ENCODE data around the gene VTN. TPM values are rescaled to one million over a fixed set of nuclear protein-coding genes. Genes with fewer than 3 reads are reported as not detected.

The VTN gene
- polyA plus RNA-seq, 2 of the 4 experiments (the other 2 are of a cell fraction), result 10.2 to 25.5 TPM

DNA sequence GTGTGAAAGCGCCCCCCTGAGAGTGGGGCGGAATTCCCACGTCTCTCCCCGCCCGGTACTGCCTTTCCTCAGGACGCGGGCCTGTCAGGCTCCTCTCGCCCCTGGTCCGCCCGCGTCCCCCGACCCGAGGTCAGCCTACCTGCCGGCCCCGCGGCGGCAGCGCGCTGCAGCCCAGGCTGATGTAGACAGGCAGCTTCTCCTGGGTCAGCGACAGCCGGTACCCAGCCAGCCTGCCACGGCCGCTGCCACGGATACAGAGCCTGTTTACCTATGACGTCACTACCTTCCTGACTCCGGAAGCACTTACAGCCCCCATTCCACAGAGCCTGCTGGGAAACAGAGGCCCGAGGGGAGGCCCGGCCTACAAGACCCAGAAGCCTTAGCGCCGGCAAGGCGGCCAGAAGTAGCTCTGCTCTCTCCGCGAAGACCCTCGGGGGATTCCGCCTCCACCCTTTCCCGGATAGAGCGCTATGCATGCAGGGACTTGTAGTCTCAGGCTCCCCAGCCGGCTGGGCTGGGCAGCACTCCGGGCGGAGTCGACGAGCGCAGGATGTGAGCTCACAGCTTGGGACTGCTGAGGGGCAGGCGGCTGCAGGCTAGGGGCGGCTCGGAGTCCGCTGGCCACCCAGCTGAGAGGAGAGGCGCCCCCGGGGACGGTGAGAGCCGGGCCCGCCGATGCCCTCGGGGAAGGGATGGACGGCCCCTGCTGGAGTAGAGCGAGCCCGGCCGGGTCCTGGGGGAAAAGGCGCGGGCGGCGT lies 34.7 kb downstream of the VTN start, which contains the start of the genes IFT20 and TNFAIP1:
TSS of gene IFT20 (minus strand) at position 272 of the 758 bp plus-strand sequence. CDS start 3,487 bp downstream, outside the sequence.
TSS of gene TNFAIP1 (plus strand) at position 561 of the 758 bp plus-strand sequence. CDS start 3,761 bp downstream, outside the sequence.
- ATAC-seq, result peak; percentile 91 to 96
- 1% methylated on average over 42 of the region's 62 CpGs for WGBS (ENCODE audit: missing lambda C conversion rate)
- Histone ChIP-seq H3K27ac (peak within 1 kb of the TSS; percentile 87 to 92), H3K9me3 (no peaks in the 10 kb centered on the region), H3K4me1 (peaks cover 31% of the 10 kb centered on the region), H3K4me3 (peak within 1 kb of the TSS; percentile 86), H3K4me2 (peak within 1 kb of the TSS; percentile 94)
- FAIRE-seq, result peak; percentile 87
- peak; percentile 98 to 100 for DNase-seq (ENCODE audit: low read depth in 1 of 2, low spot score in 1 of 2)
- CTCF ChIA-PET, result interaction anchor here (0.7 to 7.0 kb wide), 14 partner anchors 9 to 109 kb away, joined by 3 to 41 read pairs (median 8); partner anchors contain the start of genes POLDIP2, TMEM97 and VTN
- POLR2A ChIA-PET, result interaction anchor here (0.6 to 2.1 kb wide), 24 partner anchors 11 to 443 kb away, joined by 3 to 65 read pairs (median 3); partner anchors contain the start of genes POLDIP2, SARM1, SLC46A1 and TMEM97
- no peak for TF ChIP-seq TFCP2L1 (CRISPR knock-in tag; IDR thresholded peaks at IDR 0.05)
- peak; percentile 74; the same call in 1 of the 2 replicates for TF ChIP-seq MAZ (IDR thresholded peaks at IDR 0.05; ENCODE audit: borderline replicate concordance, low read depth, low read length)
- TF ChIP-seq, protein P1, sequence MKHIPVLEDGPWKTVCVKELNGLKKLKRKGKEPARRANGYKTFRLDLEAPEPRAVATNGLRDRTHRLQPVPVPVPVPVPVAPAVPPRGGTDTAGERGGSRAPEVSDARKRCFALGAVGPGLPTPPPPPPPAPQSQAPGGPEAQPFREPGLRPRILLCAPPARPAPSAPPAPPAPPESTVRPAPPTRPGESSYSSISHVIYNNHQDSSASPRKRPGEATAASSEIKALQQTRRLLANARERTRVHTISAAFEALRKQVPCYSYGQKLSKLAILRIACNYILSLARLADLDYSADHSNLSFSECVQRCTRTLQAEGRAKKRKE (CRISPR knock-in tag; IDR thresholded peaks at IDR 0.05; ENCODE audit: low read depth), result no peak
- no peak for TF ChIP-seq HOXB13 (CRISPR knock-in tag; IDR thresholded peaks at IDR 0.05; ENCODE audit: low read depth)
- TF ChIP-seq KDM1A (IDR thresholded peaks at IDR 0.05; ENCODE audit: low read depth), result no peak
- no peak; a peak in 1 of 5 replicates for TF ChIP-seq RAD21 (conservative IDR thresholded peaks at IDR 0.05 in 1 of 2, IDR thresholded peaks at IDR 0.05 in 1 of 2)
- TF ChIP-seq EHMT2 (IDR thresholded peaks at IDR 0.05; ENCODE audit: low read depth), result no peak
- TF ChIP-seq, protein P2, sequence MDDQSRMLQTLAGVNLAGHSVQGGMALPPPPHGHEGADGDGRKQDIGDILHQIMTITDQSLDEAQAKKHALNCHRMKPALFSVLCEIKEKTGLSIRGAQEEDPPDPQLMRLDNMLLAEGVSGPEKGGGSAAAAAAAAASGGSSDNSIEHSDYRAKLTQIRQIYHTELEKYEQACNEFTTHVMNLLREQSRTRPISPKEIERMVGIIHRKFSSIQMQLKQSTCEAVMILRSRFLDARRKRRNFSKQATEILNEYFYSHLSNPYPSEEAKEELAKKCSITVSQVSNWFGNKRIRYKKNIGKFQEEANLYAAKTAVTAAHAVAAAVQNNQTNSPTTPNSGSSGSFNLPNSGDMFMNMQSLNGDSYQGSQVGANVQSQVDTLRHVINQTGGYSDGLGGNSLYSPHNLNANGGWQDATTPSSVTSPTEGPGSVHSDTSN (IDR thresholded peaks at IDR 0.05), result no peak; the same call in 1 of the 2 replicates
- TF ChIP-seq, protein P3, sequence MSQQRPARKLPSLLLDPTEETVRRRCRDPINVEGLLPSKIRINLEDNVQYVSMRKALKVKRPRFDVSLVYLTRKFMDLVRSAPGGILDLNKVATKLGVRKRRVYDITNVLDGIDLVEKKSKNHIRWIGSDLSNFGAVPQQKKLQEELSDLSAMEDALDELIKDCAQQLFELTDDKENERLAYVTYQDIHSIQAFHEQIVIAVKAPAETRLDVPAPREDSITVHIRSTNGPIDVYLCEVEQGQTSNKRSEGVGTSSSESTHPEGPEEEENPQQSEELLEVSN (IDR thresholded peaks at IDR 0.05; ENCODE audit: borderline replicate concordance, low read depth), result no peak
- TF ChIP-seq FOSB (CRISPR knock-in tag; IDR thresholded peaks at IDR 0.05), result no peak
- no peak for TF ChIP-seq HDAC2 (IDR thresholded peaks at IDR 0.05)
- TF ChIP-seq, protein P4, sequence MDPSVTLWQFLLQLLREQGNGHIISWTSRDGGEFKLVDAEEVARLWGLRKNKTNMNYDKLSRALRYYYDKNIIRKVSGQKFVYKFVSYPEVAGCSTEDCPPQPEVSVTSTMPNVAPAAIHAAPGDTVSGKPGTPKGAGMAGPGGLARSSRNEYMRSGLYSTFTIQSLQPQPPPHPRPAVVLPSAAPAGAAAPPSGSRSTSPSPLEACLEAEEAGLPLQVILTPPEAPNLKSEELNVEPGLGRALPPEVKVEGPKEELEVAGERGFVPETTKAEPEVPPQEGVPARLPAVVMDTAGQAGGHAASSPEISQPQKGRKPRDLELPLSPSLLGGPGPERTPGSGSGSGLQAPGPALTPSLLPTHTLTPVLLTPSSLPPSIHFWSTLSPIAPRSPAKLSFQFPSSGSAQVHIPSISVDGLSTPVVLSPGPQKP (IDR thresholded peaks at IDR 0.05; ENCODE audit: low read depth, low read length), result no peak
- TF ChIP-seq ZC3H11A (IDR thresholded peaks at IDR 0.05), result no peak
- TF ChIP-seq RARB (CRISPR knock-in tag; IDR thresholded peaks at IDR 0.05), result no peak
- no peak for TF ChIP-seq CBX8 (IDR thresholded peaks at IDR 0.05)
- no peak for TF ChIP-seq FOXS1 (CRISPR knock-in tag; IDR thresholded peaks at IDR 0.05)
- TF ChIP-seq, protein P5, sequence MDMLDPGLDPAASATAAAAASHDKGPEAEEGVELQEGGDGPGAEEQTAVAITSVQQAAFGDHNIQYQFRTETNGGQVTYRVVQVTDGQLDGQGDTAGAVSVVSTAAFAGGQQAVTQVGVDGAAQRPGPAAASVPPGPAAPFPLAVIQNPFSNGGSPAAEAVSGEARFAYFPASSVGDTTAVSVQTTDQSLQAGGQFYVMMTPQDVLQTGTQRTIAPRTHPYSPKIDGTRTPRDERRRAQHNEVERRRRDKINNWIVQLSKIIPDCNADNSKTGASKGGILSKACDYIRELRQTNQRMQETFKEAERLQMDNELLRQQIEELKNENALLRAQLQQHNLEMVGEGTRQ (IDR thresholded peaks at IDR 0.05), result no peak
- TF ChIP-seq EHF (CRISPR knock-in tag; IDR thresholded peaks at IDR 0.05), result no peak
- TF ChIP-seq CHD4 (IDR thresholded peaks at IDR 0.05; ENCODE audit: borderline replicate concordance), result no peak
- no peak for TF ChIP-seq NR3C1 (IDR thresholded peaks at IDR 0.05)
- peak; percentile 94 for TF ChIP-seq PHF8 (IDR thresholded peaks at IDR 0.05; ENCODE audit: borderline replicate concordance, low read depth)
- TF ChIP-seq, protein P6, sequence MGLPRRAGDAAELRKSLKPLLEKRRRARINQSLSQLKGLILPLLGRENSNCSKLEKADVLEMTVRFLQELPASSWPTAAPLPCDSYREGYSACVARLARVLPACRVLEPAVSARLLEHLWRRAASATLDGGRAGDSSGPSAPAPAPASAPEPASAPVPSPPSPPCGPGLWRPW (IDR thresholded peaks at IDR 0.05), result no peak
- TF ChIP-seq CHD2 (IDR thresholded peaks at IDR 0.05; ENCODE audit: low read length, partially characterized antibody), result no peak
- TF ChIP-seq ZSCAN20 (CRISPR knock-in tag; IDR thresholded peaks at IDR 0.05), result no peak
- no peak for TF ChIP-seq MYC (IDR thresholded peaks at IDR 0.05; ENCODE audit: borderline replicate concordance, low read length)
- TF ChIP-seq FOSL2 (IDR thresholded peaks at IDR 0.05), result no peak
- TF ChIP-seq FOSL2 (CRISPR knock-in tag; IDR thresholded peaks at IDR 0.05), result peak; percentile 93
- no peak for TF ChIP-seq SMC3 (IDR thresholded peaks at IDR 0.05)
- TF ChIP-seq, protein P7, sequence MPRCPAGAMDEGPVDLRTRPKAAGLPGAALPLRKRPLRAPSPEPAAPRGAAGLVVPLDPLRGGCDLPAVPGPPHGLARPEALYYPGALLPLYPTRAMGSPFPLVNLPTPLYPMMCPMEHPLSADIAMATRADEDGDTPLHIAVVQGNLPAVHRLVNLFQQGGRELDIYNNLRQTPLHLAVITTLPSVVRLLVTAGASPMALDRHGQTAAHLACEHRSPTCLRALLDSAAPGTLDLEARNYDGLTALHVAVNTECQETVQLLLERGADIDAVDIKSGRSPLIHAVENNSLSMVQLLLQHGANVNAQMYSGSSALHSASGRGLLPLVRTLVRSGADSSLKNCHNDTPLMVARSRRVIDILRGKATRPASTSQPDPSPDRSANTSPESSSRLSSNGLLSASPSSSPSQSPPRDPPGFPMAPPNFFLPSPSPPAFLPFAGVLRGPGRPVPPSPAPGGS (IDR thresholded peaks at IDR 0.05), result peak; percentile 54; the same call in 2 of the 3 replicates
- TF ChIP-seq TP53 (CRISPR knock-in tag; IDR thresholded peaks at IDR 0.05), result no peak
- no peak for TF ChIP-seq POLR2AphosphoS2 (conservative IDR thresholded peaks at IDR 0.05; ENCODE audit: low read length)
- TF ChIP-seq CBX2 (IDR thresholded peaks at IDR 0.05; ENCODE audit: borderline replicate concordance, low read depth), result no peak
- TF ChIP-seq NPAS2 (CRISPR knock-in tag; IDR thresholded peaks at IDR 0.05; ENCODE audit: borderline replicate concordance), result no peak
- TF ChIP-seq RNF2 (IDR thresholded peaks at IDR 0.05; ENCODE audit: borderline replicate concordance, low read depth), result no peak
- peak; percentile 64 to 89; a peak in 4 of 5 replicates for TF ChIP-seq JUN (IDR thresholded peaks at IDR 0.05)
- peak; percentile 64 for TF ChIP-seq KDM5A (IDR thresholded peaks at IDR 0.05)

Measured in A549 (cell line).